DMS79 treated with DMSO at 0.1 percent for 48 hours (cell line): ENCODE results near the gene NUDT1.

ENCODE experiments used
- DNase-seq: peaks from one replicate; lab custom pipeline; 2025; lab: John Stamatoyannopoulos, UW

Gene NUDT1

GRCh38 chr7:2299131-2299829 is 57.3 kb downstream of the NUDT1 start:
- DNase-seq = no peak

GRCh38 chr7:2299870-2300512 is 58.0 kb downstream of the NUDT1 start:
- no peak for DNase-seq
